OCI-LY7 (cell line): Measurements from ENCODE around the gene NDUFB10. TPM values are rescaled to one million over a fixed set of nuclear protein-coding genes. Genes with fewer than 3 reads are reported as not detected.

ENCODE experiments used
- BruUV-seq: library from RNA; stranded (reverse); fragments of 400-500 nt; replicated peaks from 2 replicates; lab custom pipeline; 2021; lab: Mats Ljungman, UMichigan
- CTCF ChIA-PET: fragments of 300-600 bp; sonication (Branson Sonifier 250); formaldehyde crosslinking; loops from one replicate; lab custom pipeline; 2022; ENCODE audit warnings: antibody characterized with exemption; ENCODE audit not compliant: unreplicated experiment; lab: Charles Lee
- POLR2A ChIA-PET: fragments of 300-600 bp; sonication (Branson Sonifier 250); formaldehyde crosslinking; loops from one replicate; lab custom pipeline; 2022; ENCODE audit warnings: antibody characterized with exemption; lab: Charles Lee
- DNase-seq: peaks from one replicate; pipeline ENCODE4 v3.0.0-alpha.2; 2015; ENCODE audit warnings: low spot score
- H2AFZ ChIP-seq: fragments of 200-600 bp; sonication (generic), shearing (Covaris generic); 2 replicates; pipeline ENCODE4 v1.6.1; 2014; ENCODE audit warnings: mild to moderate bottlenecking, antibody characterized with exemption, low read length, moderate library complexity
- H3K27ac ChIP-seq: fragments of 200-600 bp; sonication (generic); 2 replicates; pipeline ENCODE4 v1.5.1; 2014; ENCODE audit warnings: mixed run types, low read depth, mild to moderate bottlenecking, moderate library complexity, low read length, inconsistent platforms; ENCODE audit not compliant: poor library complexity, severe bottlenecking
- H3K36me3 ChIP-seq: fragments of 200-600 bp; sonication (generic); 2 replicates; pipeline ENCODE4 v1.6.1; 2014; ENCODE audit warnings: mild to moderate bottlenecking, antibody characterized with exemption, low read length, moderate library complexity, mixed read lengths; ENCODE audit not compliant: insufficient read depth
- H3K4me1 ChIP-seq: fragments of 200-600 bp; sonication (generic); 2 replicates; pipeline ENCODE4 v1.5.1; 2014; ENCODE audit warnings: mild to moderate bottlenecking, low read length; ENCODE audit not compliant: insufficient read depth, poor library complexity, severe bottlenecking
- H3K4me2 ChIP-seq: fragments of 200-600 bp; sonication (generic); 2 replicates; pipeline ENCODE4 v1.6.1; 2014; ENCODE audit warnings: mild to moderate bottlenecking, low read length
- H3K4me3 ChIP-seq: fragments of 200-600 bp; sonication (generic); 2 replicates; pipeline ENCODE4 v1.5.1; 2014; ENCODE audit warnings: mild to moderate bottlenecking, low read depth, low read length; ENCODE audit not compliant: poor library complexity, severe bottlenecking
- H3K79me2 ChIP-seq: fragments of 200-600 bp; sonication (generic); 2 replicates; pipeline ENCODE4 v1.6.1; 2016; ENCODE audit warnings: low read depth, mild to moderate bottlenecking, low read length, moderate library complexity, mixed read lengths; ENCODE audit not compliant: insufficient read depth
- H3K9me2 ChIP-seq: fragments of 200-600 bp; sonication (generic); 2 replicates; pipeline ENCODE4 v1.6.1; 2016; ENCODE audit warnings: mild to moderate bottlenecking, low read length, mixed read lengths; ENCODE audit not compliant: insufficient read depth
- H3K9me3 ChIP-seq: fragments of 200-600 bp; sonication (generic); 2 replicates; pipeline ENCODE4 v1.6.1; 2014; ENCODE audit warnings: mild to moderate bottlenecking, mixed run types, low read length, mixed read lengths
- H4K20me1 ChIP-seq: fragments of 200-600 bp; sonication (generic); 2 replicates; pipeline ENCODE4 v1.6.1; 2014; ENCODE audit warnings: mild to moderate bottlenecking, antibody characterized with exemption, low read length, moderate library complexity, mixed read lengths; ENCODE audit not compliant: insufficient read depth
- EZH2phosphoT487 ChIP-seq: fragments of 200-600 bp; sonication (generic); IDR thresholded peaks from 2 replicates; pipeline ENCODE4 v1.6.1; 2018; ENCODE audit warnings: low read depth, borderline replicate concordance, mild to moderate bottlenecking, mixed run types, antibody characterized with exemption, low read length, moderate library complexity, mixed read lengths
- intact Hi-C: fragments of 100-400 bp; cut with micrococcal nuclease; formaldehyde crosslinking; loops from one replicate; pipeline ENCODE4 v1.10.0; 2022; ENCODE audit not compliant: unreplicated experiment
- total RNA-seq, 2 experiments: library from RNA; depleted of rRNA in 1 of 2; stranded (reverse); fragments of >200 nt in 1 of 2; shearing (Covaris generic) in 1 of 2; gene quantifications; 2 replicates each; pipeline ENCODE4 v1.2.3, GENCODE V29; 2014 to 2022
- TF ChIP-seq, protein P1 (sequence below): fragments of 200-600 bp; sonication (generic); conservative IDR thresholded peaks from 2 replicates; pipeline ENCODE4 v1.5.1; 2014; ENCODE audit warnings: mild to moderate bottlenecking, antibody characterized with exemption, low read length, moderate library complexity, mixed read lengths

Gene NDUFB10
- total RNA-seq, 2 experiments from 2014 or later = 201 to 240 TPM

DNA sequence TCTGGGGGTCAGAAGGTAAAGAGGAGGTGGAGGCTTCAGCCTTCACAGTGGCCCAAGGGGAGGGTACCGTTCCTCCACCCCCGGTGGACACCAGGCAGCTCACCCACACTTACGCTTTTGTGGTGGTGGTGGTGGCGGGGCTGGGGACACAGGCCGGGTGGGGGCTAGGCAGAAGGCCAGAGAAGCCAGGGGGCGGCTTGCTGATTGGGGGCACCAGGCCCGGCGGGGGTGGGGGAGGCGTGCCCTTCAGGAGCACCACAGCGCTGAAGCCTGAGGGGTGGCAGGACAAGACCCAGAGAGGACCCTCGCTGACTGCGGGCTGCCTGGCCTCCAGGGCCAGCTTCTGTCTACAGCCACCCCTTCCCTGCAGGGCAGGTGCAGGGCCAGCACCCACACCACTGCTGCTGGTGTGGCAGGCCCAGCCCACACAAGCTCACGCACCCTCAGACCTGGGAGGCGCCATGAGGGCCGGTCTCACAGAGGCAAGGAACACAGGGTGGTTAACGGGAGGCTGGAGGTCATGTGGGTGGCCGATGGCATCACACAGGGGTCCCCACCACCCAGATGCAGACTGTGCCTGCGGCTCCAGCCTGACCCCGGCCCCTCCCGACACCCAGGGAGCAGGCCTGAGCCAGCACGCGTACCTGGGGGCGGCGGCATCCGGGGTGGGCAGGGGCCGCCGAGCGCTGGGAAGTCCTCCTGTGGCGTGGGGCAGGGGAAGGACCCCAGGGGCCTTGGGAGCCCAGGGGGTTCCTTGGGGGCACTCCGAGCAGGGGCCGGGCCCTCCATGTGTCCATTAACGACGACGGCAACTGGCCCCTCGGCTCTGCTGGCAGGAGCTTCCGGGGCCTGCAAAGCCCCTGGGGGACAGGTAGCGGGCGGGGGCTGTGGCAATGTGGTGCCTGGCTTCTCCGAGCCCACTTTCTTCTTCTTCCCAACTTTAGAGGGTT, 39.8 kb downstream of the NDUFB10 start:
- H3K36me3 ChIP-seq = peaks cover 84% of the 10 kb centered on the region
- no peaks in the 10 kb centered on the region for H3K9me2 ChIP-seq
- POLR2A ChIA-PET = no interaction called here
- no peak for DNase-seq
- no peaks in the 10 kb centered on the region; the same call in 1 of the 2 replicates for H3K79me2 ChIP-seq
- H3K4me3 ChIP-seq = no peak overlapping the region
- CTCF ChIA-PET = no interaction called here
- no TSS peak for BruUV-seq
- H3K4me1 ChIP-seq = peaks cover 4% of the 10 kb centered on the region
- no peaks in the 10 kb centered on the region for H3K9me3 ChIP-seq
- H2AFZ ChIP-seq = no peak overlapping the region
- no peaks in the 10 kb centered on the region; the same call in 1 of the 2 replicates for H4K20me1 ChIP-seq
- H3K27ac ChIP-seq = no peak overlapping the region
- intact Hi-C loops = no loop called here
- TF ChIP-seq, protein P1, sequence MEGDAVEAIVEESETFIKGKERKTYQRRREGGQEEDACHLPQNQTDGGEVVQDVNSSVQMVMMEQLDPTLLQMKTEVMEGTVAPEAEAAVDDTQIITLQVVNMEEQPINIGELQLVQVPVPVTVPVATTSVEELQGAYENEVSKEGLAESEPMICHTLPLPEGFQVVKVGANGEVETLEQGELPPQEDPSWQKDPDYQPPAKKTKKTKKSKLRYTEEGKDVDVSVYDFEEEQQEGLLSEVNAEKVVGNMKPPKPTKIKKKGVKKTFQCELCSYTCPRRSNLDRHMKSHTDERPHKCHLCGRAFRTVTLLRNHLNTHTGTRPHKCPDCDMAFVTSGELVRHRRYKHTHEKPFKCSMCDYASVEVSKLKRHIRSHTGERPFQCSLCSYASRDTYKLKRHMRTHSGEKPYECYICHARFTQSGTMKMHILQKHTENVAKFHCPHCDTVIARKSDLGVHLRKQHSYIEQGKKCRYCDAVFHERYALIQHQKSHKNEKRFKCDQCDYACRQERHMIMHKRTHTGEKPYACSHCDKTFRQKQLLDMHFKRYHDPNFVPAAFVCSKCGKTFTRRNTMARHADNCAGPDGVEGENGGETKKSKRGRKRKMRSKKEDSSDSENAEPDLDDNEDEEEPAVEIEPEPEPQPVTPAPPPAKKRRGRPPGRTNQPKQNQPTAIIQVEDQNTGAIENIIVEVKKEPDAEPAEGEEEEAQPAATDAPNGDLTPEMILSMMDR = no peak
- no peak for TF ChIP-seq EZH2phosphoT487
- no peak overlapping the region for H3K4me2 ChIP-seq

DNA sequence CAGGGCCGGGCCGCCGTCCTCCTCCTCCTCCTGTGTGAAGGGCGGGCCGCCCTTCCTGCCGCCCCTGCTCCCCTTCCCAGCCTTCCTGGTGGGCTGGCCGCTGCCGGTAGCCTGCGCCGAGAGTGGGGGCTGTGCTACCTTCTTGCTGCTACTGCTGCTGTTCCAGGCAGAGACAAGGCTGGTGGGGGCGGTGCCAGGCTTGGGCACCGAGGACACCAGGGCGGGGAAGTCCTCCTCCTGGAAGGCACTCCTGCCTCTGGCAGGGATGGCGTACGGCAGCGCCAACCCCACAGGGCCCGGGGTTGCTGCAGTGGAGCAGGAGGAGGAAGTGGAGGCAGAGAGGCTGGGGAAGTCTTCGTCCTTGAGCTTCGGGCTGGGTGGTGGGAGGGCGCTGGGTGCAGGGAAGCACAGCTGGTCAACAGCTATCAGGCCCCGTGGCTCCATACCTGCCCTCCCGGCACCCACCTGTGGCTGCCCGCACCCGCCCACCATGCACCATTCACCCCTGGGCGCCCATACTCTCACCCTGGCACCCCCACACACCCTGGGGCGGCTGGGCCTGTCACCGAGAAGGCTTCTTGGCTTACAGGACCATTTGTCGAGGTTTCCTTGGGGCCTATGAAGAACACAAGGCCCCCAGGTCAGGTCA, 40.7 kb downstream of the NDUFB10 start:
- BruUV-seq = no TSS peak
- no peak for DNase-seq
- TF ChIP-seq EZH2phosphoT487 = no peak
- TF ChIP-seq, protein P1 = no peak
- H2AFZ ChIP-seq = no peak overlapping the region
- H3K27ac ChIP-seq = no peak overlapping the region
- peaks cover 86% of the 10 kb centered on the region for H3K36me3 ChIP-seq
- H3K79me2 ChIP-seq = no peaks in the 10 kb centered on the region; the same call in 1 of the 2 replicates
- no peak overlapping the region for H3K4me2 ChIP-seq
- no peaks in the 10 kb centered on the region; the same call in 1 of the 2 replicates for H4K20me1 ChIP-seq
- no peak overlapping the region for H3K4me3 ChIP-seq
- CTCF ChIA-PET = no interaction called here
- no peaks in the 10 kb centered on the region for H3K9me2 ChIP-seq
- H3K4me1 ChIP-seq = peaks cover 9% of the 10 kb centered on the region
- intact Hi-C loops = no loop called here
- no peaks in the 10 kb centered on the region for H3K9me3 ChIP-seq
- POLR2A ChIA-PET = no interaction called here
